Daoy (cell line): ENCODE measurements around the gene PTPN18. TPM values are rescaled to one million over a fixed set of nuclear protein-coding genes. Genes with fewer than 3 reads are reported as not detected.
"Not testable (repeated sequence)": the region's sequence is repeated elsewhere in the genome, so short reads cannot be mapped to it uniquely, and the experiment has no call there.

Experiments used
- DNase-seq: peaks from one replicate; pipeline ENCODE4 v3.0.0-alpha.2; 2015; ENCODE audit warnings: low read depth
- total RNA-seq: library from RNA; depleted of rRNA; stranded (reverse); fragments of >200 nt; shearing (Covaris generic); gene quantifications from 2 replicates; pipeline ENCODE4 v1.2.3, GENCODE V29; 2014; rRNA removed

The PTPN18 gene
- total RNA-seq, 1 experiment from 2014 or later = 18.0 TPM

DNA sequence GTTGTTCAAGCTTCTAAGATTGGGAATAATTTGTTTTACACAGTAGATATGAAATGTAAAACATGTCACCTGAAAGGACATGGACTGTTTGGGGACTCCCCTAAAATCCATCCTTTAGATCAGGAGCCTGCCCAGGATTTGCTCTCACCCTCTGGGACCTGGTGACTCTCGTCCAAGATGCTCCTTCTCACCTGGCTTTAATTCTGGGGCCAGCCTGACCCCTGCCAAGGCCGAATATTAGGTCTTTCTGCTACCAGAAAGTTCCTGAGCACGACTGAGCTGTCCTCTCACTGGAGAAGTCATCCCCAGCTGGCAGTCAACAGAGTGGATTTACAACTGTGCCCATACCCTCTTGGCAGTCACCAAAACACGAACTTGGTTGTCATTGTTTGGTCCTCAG, 25.3 kb downstream of the PTPN18 start:
- DNase-seq = no peak

DNA sequence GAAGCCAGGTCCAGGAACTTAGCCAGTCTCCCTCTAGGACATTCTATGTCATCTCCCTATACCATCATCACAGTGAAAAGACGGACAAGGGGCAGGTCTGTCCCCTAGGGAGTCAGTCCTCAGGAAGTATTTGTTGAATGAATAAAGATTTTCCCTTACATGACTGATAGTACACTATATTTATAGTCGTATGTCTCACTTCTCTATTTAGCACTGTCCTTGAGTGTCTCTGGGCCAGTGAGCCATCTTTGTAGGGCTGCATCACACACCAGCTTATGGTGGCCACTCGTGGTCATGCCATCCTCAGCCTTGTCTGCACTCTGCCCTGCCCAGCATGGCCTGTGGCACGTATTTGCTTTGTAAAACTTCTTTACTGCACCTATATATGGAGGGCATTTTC, 25.8 kb downstream of the PTPN18 start:
- DNase-seq = no peak

GRCh38 chr2:130382313-130382917, 26.6 kb downstream of the PTPN18 start:
- no peak for DNase-seq

DNA sequence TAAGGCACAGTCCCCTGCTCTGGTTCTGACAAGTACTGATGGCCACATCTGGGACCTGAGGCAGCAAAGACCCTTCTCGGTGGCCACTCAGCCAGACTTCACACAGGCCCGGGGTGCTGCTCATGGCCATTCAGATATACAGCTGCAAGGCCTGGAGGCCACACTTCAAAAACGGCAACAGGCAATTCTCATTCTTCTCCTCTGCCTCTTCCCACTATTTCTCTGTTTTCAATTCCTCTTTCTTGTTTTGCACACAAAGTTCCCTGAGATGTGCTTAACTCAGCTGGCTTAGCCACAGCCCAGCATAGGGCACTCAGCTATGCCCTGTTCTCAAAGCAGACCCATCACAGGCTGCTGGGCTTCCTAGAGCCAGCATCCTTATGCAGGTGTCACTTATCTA, 29.9 kb downstream of the PTPN18 start:
- no peak for DNase-seq

GRCh38 chr2:130387071-130387400, 31.2 kb downstream of the PTPN18 start:
- no peak for DNase-seq

DNA sequence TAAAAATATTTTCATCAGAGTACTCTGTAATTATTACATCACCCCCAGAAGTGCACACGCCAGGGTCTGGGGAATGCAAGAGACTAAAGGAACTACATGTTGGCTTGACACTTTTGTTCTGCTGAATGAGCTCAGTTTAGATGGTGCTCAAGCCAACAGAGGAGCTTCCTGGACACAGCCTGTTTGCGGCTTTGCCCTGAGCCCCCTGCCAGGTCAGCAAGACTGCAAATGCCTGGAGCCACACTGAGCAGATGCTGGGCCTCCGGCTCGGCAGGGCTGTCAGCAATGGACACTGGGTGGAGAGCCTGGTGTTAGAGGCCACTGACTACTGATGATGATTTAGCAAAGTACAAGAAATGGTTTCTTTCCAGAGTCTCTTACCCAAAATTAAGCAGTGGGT, 31.9 kb downstream of the PTPN18 start:
- DNase-seq = no peak

GRCh38 chr2:130388221-130388907, 32.5 kb downstream of the PTPN18 start:
- DNase-seq = no peak

- DNase-seq = no peak
Measured at GRCh38 chr2:130389358-130389757, 33.5 kb downstream of the PTPN18 start.

DNA sequence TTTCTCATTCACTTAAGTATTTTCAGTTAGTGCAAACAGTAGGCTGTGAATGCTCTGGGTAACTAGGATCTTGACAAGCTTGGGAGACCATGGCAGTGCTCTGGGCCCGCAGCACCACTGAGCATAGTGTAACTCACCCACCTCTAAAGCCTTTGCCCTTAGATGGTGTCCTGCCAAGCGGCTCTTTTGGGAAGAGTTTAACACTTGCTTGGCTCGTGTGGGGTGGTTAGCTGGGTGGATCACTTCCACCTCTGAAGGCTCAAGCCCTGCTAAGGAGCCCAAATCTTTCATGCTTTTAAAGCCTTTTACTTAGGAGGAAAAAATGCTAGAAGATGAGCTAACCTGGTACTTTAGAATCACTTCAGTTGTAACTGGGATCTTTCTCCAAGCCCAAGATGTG, 33.9 kb downstream of the PTPN18 start:
- DNase-seq = no peak

DNA sequence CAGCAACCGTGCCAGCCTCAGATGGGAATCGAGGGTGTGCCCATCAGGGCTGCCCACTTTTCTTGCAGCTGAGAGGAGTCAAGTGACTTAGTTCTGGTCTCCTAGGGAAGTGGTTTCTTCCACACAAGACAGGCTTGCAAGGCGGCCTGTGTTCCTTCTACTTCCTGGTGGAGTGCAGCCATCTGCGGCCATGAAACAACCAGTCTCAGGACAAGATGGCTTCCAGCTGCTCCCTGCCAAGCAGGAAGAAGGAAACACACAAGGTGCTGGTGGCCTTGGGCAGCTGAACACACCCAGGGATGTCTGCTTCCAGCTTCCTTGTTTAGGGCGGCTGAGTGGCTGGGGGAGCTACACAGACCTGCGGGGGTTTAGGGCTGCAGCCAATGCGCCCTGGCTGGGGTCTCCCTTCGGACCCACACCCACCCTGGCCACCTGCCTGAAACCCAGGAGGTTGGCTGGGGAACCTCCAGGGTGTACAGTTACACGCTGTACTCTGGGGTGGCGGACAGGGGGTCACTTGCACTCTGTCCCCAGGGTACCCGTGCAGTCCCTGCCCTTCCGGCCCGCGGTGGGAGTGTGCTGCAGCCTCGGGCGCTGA, 34.7 kb downstream of the PTPN18 start:
- DNase-seq = no peak

DNA sequence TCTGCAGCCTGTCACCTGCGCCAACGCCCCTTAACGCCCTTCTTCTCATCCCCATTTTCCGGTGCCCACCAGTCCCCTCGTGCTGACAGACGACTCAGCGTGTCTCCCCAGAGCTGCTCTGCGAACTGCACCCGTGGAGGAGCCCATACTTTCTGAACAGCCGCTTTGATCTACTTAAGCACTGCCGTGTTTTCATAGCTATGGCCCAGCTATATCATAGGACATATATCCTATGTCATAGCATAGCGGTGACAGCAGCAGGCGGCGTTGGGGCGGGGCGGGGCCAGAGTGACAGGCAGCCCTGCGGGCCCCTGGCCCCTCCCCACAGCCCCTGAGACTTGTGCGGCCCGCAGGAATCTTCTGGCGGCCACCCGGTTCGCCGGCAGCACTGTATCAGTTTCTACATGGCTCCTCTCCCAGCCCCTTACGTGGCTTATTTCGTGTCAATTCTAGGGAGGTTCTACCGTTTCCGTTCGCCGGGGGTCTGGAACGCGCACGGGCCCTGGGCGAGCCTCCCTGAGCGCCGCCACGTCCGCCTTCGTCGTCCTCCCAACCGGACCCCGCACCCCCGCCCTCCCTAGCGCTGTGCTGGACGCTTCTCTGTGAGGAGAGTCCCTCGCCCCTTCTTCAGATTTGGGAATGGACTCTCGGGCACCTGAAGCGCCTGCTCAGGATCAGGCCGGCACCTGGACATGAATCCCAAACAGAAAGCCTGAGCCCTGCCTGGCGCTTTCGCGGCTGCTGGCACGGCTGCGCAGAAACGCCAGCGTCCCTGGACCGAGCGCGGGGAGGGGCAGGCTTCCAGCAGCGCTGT, 35.4 kb downstream of the PTPN18 start:
- DNase-seq = peak; percentile 84

- DNase-seq = peak; percentile 33
Measured at GRCh38 chr2:130391872-130392670, 36.2 kb downstream of the PTPN18 start.

DNA sequence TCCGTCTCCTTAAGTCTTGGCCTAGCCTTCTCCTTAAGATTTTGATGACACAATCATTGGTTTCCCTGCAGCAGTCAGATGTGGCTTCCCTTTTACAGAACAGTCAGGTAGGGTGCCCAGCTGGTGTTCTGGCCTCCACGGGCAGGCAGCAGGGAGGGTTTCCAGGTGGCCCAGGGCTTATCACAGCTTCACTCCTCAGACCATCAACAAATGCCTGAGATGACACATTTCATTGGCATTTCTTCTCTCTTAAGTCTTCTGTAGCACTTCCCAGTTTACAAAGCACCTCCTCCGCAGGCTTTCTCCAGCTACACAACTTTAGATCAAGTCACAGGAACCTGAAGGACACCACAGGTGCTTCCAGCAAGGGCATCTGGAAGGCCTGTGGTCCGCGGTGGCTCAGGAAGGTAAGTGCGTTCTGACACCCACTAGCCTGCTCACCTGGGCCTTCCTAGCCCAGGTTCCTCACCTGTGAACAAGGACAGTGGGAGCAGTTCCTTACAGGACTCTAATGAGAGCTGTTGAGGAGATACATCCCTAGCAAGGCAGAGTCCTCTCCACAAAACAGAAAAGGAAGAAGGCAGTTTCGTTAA, 37.6 kb downstream of the PTPN18 start:
- DNase-seq = no peak

DNA sequence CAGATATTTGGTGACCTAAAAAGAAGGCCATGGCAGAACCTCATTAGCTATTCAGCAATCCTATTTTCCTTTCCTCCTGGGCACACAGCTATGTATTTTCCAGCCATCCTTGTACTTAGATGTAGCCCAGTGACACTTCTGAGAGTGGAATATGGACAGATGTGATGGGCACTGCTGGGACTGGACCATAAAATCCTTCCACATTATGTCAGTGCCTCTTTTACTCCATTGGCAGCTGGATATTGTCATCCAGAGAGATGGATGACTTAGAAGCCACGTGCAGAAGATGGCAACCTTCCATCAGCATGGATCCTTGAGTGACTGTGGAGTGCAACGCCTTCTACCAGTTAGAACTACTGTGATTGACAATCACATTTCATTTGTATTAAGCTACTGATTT, 50.4 kb downstream of the PTPN18 start:
- not testable (repeated sequence) for DNase-seq

DNA sequence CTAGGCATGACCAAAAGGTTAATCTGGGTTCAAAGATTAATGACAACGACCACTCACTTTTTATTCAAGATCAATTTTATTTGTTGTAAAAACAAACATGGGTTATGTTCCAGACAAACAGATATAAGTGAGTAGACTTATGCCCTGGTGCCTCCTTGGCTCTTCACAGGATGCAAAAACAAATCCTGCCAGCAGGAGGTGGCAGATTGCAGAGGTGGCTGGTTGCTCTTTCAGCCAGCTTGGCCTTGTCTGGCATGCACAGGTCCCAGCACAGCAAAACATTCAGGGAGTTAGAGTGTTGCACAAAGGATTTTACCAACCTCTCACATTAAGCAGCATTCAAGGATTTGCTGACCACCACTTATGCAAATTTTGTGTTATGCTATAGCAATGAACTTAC, 60.8 kb downstream of the PTPN18 start:
- not testable (repeated sequence) for DNase-seq

- DNase-seq = not testable (repeated sequence)
Measured at GRCh38 chr2:130418845-130419244, 63.0 kb downstream of the PTPN18 start.

Other genes starting within 250 kb of the PTPN18 start
- gene POTEF, start 226.8 kb upstream of the PTPN18 start, total RNA-seq = 4.0 and 5.4 TPM in 2 replicates
- 3.3 and 33.7 TPM in 2 replicates for gene CCDC74B, start 210.9 kb upstream of the PTPN18 start, total RNA-seq
- 23.5 and 28.9 TPM in 2 replicates for gene SMPD4, start 174.5 kb upstream of the PTPN18 start, total RNA-seq
- 130 and 152 TPM in 2 replicates for gene MZT2B, start 173.8 kb upstream of the PTPN18 start, total RNA-seq
- gene TUBA3E, start 157.6 kb upstream of the PTPN18 start, total RNA-seq = 1.0 and 3.5 TPM in 2 replicates
- 294 and 327 TPM in 2 replicates for gene IMP4, start 13.2 kb upstream of the PTPN18 start, total RNA-seq
- gene POTEI, start 153.3 kb downstream of the PTPN18 start, total RNA-seq = 0.06 and 0.40 TPM in 2 replicates
- gene CFC1B, start 165.2 kb downstream of the PTPN18 start, total RNA-seq = not detected in 2 replicates
- not detected in 2 replicates for gene CFC1, start 243.5 kb downstream of the PTPN18 start, total RNA-seq